SU-DHL-6 (cell line): ENCODE results near the gene ABCG1.

Source experiments
- H2AFZ ChIP-seq: fragments of 200-600 bp; sonication (generic); 2 replicates; pipeline ENCODE4 v1.6.1; 2014; ENCODE audit warnings: low read depth, mild to moderate bottlenecking, moderate library complexity, mixed read lengths, antibody characterized with exemption, low read length; ENCODE audit not compliant: severe bottlenecking
- H3F3A ChIP-seq: fragments of 200-600 bp; shearing (Covaris generic); 2 replicates; pipeline ENCODE4 v1.6.0; 2016; ENCODE audit warnings: antibody characterized with exemption, mild to moderate bottlenecking; ENCODE audit not compliant: insufficient read depth
- H3K27ac ChIP-seq: fragments of 200-600 bp; sonication (generic); 2 replicates; pipeline ENCODE4 v1.5.1; 2016; ENCODE audit warnings: low read depth, mild to moderate bottlenecking, low read length, moderate library complexity, mixed read lengths
- H3K27me3 ChIP-seq: fragments of 200-600 bp; sonication (generic), shearing (Covaris generic); 2 replicates; pipeline ENCODE4 v1.6.0; 2014; ENCODE audit warnings: mild to moderate bottlenecking, low read length
- H3K36me3 ChIP-seq: fragments of 200-600 bp; sonication (generic); 2 replicates; pipeline ENCODE4 v1.6.1; 2014; ENCODE audit warnings: mild to moderate bottlenecking, low read length, mixed read lengths
- H3K4me2 ChIP-seq: fragments of 300-600, 200-600 bp; shearing (Covaris generic), sonication (generic); 2 replicates; pipeline ENCODE4 v1.6.0; 2014; ENCODE audit warnings: low read length, low read depth, mild to moderate bottlenecking; ENCODE audit not compliant: poor library complexity, severe bottlenecking
- H3K4me3 ChIP-seq: fragments of 200-600 bp; sonication (generic); 2 replicates; pipeline ENCODE4 v1.5.1; 2014; ENCODE audit warnings: antibody characterized with exemption, low read length, mild to moderate bottlenecking, mixed read lengths; ENCODE audit not compliant: insufficient read depth, poor library complexity, severe bottlenecking
- H3K79me2 ChIP-seq: fragments of 200-600 bp; sonication (generic); 2 replicates; pipeline ENCODE4 v1.6.1; 2014; ENCODE audit warnings: mild to moderate bottlenecking, low read length, moderate library complexity; ENCODE audit not compliant: insufficient read depth
- H3K9ac ChIP-seq: fragments of 200-600 bp; sonication (generic); 2 replicates; pipeline ENCODE4 v1.7.0; 2014; ENCODE audit warnings: mild to moderate bottlenecking, low read length
- H3K9me2 ChIP-seq: fragments of 200-600 bp; sonication (generic); replicated peaks from 2 replicates; pipeline ENCODE4 v1.6.1; 2014; ENCODE audit warnings: low read length; ENCODE audit not compliant: insufficient read depth
- H3K9me3 ChIP-seq: fragments of 200-600 bp; sonication (generic); 2 replicates; pipeline ENCODE4 v1.6.1; 2014; ENCODE audit warnings: low read length, mixed read lengths; ENCODE audit not compliant: insufficient read depth
- H4K20me1 ChIP-seq: fragments of 200-600 bp; sonication (generic); 2 replicates; pipeline ENCODE4 v1.6.1; 2014; ENCODE audit warnings: low read depth, mild to moderate bottlenecking, antibody characterized with exemption, low read length, moderate library complexity, mixed read lengths
- EZH2phosphoT487 ChIP-seq: fragments of 200-600 bp; sonication (generic), shearing (Covaris generic); conservative IDR thresholded peaks from 2 replicates; pipeline ENCODE4 v1.6.1; 2018; ENCODE audit warnings: mild to moderate bottlenecking, antibody characterized with exemption, low read length, moderate library complexity, mixed read lengths
- TF ChIP-seq, protein P1 (sequence below): fragments of 200-600 bp; sonication (generic); IDR thresholded peaks from one replicate; pipeline ENCODE4 v1.5.1; 2017; ENCODE audit warnings: antibody characterized with exemption, mild to moderate bottlenecking, low read length, moderate library complexity; ENCODE audit not compliant: insufficient read depth, poor library complexity, severe bottlenecking

The ABCG1 gene

DNA sequence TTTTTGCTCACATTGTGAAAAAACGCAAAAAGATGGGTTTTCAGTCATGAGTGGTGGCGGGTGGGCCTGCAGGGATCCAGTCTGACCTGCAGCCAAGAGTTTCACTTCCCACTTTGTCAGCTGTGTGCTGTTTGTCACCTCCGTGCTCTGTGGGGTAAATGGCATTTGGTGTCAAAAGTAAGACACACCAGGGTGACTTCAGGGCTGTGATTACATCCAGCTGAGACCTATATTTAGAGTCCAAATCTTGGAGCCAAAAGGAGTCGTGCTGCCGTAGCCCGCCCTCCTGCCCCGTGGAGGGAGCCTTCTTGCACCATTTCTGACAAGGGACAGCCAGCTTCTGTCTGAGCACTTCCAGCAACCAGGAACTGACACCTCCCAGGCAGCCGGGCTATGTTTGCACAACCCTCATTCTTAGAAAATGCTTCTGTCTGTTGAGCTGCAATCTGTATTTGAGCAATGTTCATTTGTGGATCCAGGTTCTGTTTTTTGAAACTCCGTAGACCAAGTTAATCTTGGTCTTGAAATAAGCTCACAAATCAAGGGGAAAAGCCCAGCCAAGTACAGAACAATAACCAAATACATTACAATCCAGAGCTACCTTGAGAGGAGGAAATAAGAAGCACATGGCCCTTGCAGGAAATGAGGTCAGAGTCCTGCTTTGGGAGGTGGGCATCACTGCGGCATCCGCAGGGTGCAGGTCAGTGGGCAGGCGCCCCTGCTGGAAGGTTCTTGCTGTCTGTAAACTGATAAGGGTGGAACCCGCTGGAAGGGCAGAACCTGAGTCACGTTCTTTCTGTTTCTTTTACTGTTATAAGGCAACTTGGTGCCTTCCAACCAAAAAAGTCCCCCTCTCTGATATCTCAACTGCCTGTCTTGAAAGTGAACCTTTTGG lies 14.4 kb downstream of the ABCG1 start:
- Histone ChIP-seq H3K27ac (peak overlapping the region; percentile 96), H3K4me2 (peak overlapping the region; percentile 59)

GRCh38 chr21:42234041-42234440 lies 15.1 kb downstream of the ABCG1 start:
- Histone ChIP-seq H3K9me3 (no peaks in the 10 kb centered on the region), H4K20me1 (no peaks in the 10 kb centered on the region), H3F3A (peaks cover 43% of the 10 kb centered on the region), H2AFZ (peak overlapping the region; percentile 57), H3K9ac (peak overlapping the region; percentile 46), H3K9me2 (no peaks in the 10 kb centered on the region), H3K4me3 (no peak overlapping the region), H3K4me2 (peak overlapping the region; percentile 59), H3K27me3 (no peaks in the 10 kb centered on the region), H3K27ac (peak overlapping the region; percentile 96), H3K36me3 (no peaks in the 10 kb centered on the region), H3K79me2 (no peaks in the 10 kb centered on the region)
- TF ChIP-seq, protein P1, sequence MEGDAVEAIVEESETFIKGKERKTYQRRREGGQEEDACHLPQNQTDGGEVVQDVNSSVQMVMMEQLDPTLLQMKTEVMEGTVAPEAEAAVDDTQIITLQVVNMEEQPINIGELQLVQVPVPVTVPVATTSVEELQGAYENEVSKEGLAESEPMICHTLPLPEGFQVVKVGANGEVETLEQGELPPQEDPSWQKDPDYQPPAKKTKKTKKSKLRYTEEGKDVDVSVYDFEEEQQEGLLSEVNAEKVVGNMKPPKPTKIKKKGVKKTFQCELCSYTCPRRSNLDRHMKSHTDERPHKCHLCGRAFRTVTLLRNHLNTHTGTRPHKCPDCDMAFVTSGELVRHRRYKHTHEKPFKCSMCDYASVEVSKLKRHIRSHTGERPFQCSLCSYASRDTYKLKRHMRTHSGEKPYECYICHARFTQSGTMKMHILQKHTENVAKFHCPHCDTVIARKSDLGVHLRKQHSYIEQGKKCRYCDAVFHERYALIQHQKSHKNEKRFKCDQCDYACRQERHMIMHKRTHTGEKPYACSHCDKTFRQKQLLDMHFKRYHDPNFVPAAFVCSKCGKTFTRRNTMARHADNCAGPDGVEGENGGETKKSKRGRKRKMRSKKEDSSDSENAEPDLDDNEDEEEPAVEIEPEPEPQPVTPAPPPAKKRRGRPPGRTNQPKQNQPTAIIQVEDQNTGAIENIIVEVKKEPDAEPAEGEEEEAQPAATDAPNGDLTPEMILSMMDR, result no peak
- TF ChIP-seq EZH2phosphoT487, result no peak

More for the DNA sequence above, 14.4 kb downstream of the ABCG1 start:
- peak overlapping the region; percentile 57 for H2AFZ ChIP-seq
- H3K36me3 ChIP-seq, result no peaks in the 10 kb centered on the region
- TF ChIP-seq, protein P1, result no peak
- no peak for TF ChIP-seq EZH2phosphoT487
- H3K9me2 ChIP-seq, result no peaks in the 10 kb centered on the region
- H3K9ac ChIP-seq, result peak overlapping the region; percentile 46
- H3K4me3 ChIP-seq, result peak overlapping the region; percentile 14
- H3K27me3 ChIP-seq, result no peaks in the 10 kb centered on the region
- H4K20me1 ChIP-seq, result no peaks in the 10 kb centered on the region
- peaks cover 36% of the 10 kb centered on the region for H3F3A ChIP-seq
- no peaks in the 10 kb centered on the region for H3K79me2 ChIP-seq
- no peaks in the 10 kb centered on the region for H3K9me3 ChIP-seq

GRCh38 chr21:42234464-42235241 lies 15.7 kb downstream of the ABCG1 start:
- Histone ChIP-seq H3K9me2 (no peaks in the 10 kb centered on the region), H2AFZ (no peak overlapping the region), H3K4me3 (no peak overlapping the region), H3K27ac (peak overlapping the region; percentile 96), H3K27me3 (no peaks in the 10 kb centered on the region), H3K9me3 (no peaks in the 10 kb centered on the region), H3K4me2 (no peak overlapping the region), H3K36me3 (no peaks in the 10 kb centered on the region), H4K20me1 (no peaks in the 10 kb centered on the region), H3F3A (peaks cover 44% of the 10 kb centered on the region), H3K9ac (peak overlapping the region; percentile 46; the same call in 1 of the 2 replicates), H3K79me2 (no peaks in the 10 kb centered on the region)
- no peak for TF ChIP-seq EZH2phosphoT487
- TF ChIP-seq, protein P1, result no peak
